WTC11 (cell line): Measurements from ENCODE around the gene CDK4. TPM values are rescaled to one million over a fixed set of nuclear protein-coding genes. Genes with fewer than 3 reads are reported as not detected.

Experiments
- ATAC-seq: fragments of 200-7000 bp; cut with Tn5 transposase; 2 replicates; pipeline ENCODE4 v1.10.0; 2021; ENCODE audit warnings: mild to moderate bottlenecking, moderate library complexity
- CTCF ChIA-PET: fragments of 300-600 bp; sonication (Branson Sonifier 250); formaldehyde crosslinking; loops from one replicate; lab custom pipeline; 2021; ENCODE audit warnings: antibody characterized with exemption; lab: Charles Lee
- POLR2A ChIA-PET: fragments of 350-600 bp; sonication (Branson Sonifier 250); formaldehyde crosslinking; loops from one replicate; lab custom pipeline; 2021; ENCODE audit warnings: antibody characterized with exemption; lab: Charles Lee
- DNase-seq: peaks from one replicate; pipeline ENCODE4 v3.0.0; 2021; ENCODE audit warnings: low spot score
- H3K27ac Mint-ChIP-seq: 2 replicates; pipeline ENCODE4 v1.8.0; 2021; ENCODE audit warnings: mixed read lengths
- H3K27me3 Mint-ChIP-seq: 2 replicates; pipeline ENCODE4 v1.8.0; 2021; ENCODE audit warnings: low read depth, mild to moderate bottlenecking, moderate library complexity, mixed read lengths
- H3K36me3 Mint-ChIP-seq: 2 replicates; pipeline ENCODE4 v1.8.0; 2021; ENCODE audit warnings: mixed read lengths
- H3K4me1 Mint-ChIP-seq: 2 replicates; pipeline ENCODE4 v1.8.0; 2022; ENCODE audit warnings: mixed read lengths
- H3K4me3 Mint-ChIP-seq: 2 replicates; pipeline ENCODE4 v1.8.0; 2021; ENCODE audit warnings: mild to moderate bottlenecking, moderate library complexity, mixed read lengths
- H3K9me3 Mint-ChIP-seq: 2 replicates; pipeline ENCODE4 v1.8.0; 2021; ENCODE audit warnings: mixed read lengths
- ATF1 ChIP-seq: sonication (generic); formaldehyde crosslinking; IDR thresholded peaks from 2 replicates; pipeline ENCODE4 v1.8.1; 2023; ENCODE audit warnings: mild to moderate bottlenecking, moderate library complexity, missing genetic modification reagents
- CREM ChIP-seq: sonication (generic); formaldehyde crosslinking; IDR thresholded peaks from 2 replicates; pipeline ENCODE4 v1.8.1; 2022; ENCODE audit warnings: mild to moderate bottlenecking, missing genetic modification reagents, moderate library complexity
- IRF2 ChIP-seq: sonication (generic); formaldehyde crosslinking; IDR thresholded peaks from 2 replicates; pipeline ENCODE4 v1.8.0; 2022; ENCODE audit warnings: low read depth, missing genetic modification reagents, borderline replicate concordance
- SP1 ChIP-seq: sonication (generic); formaldehyde crosslinking; conservative IDR thresholded peaks from 2 replicates; pipeline ENCODE4 v1.8.1; 2022; ENCODE audit warnings: missing genetic modification reagents
- TP53 ChIP-seq: sonication (generic); formaldehyde crosslinking; IDR thresholded peaks from 2 replicates; pipeline ENCODE4 v1.8.1; 2023; ENCODE audit warnings: mild to moderate bottlenecking, missing genetic modification reagents
- ZBTB21 ChIP-seq: sonication (generic); formaldehyde crosslinking; IDR thresholded peaks from 2 replicates; pipeline ENCODE4 v1.8.1; 2023; ENCODE audit warnings: mild to moderate bottlenecking, missing genetic modification reagents, borderline replicate concordance
- ZNF281 ChIP-seq: sonication (generic); formaldehyde crosslinking; IDR thresholded peaks from 2 replicates; pipeline ENCODE4 v1.8.0; 2023; ENCODE audit warnings: mild to moderate bottlenecking, missing genetic modification reagents
- ZNF423 ChIP-seq: fragments of 250-450 bp; sonication (Bioruptor Pico); IDR thresholded peaks from 2 replicates; pipeline ENCODE4 v2.1.2; 2022; ENCODE audit warnings: mild to moderate bottlenecking, moderate library complexity
- ZNF512 ChIP-seq: sonication (generic); formaldehyde crosslinking; IDR thresholded peaks from 2 replicates; pipeline ENCODE4 v1.8.1; 2022; ENCODE audit warnings: missing genetic modification reagents, borderline replicate concordance
- total RNA-seq: library from RNA; stranded (reverse); gene quantifications from 3 replicates; pipeline ENCODE4 v1.2.3, GENCODE V29; 2021
- TF ChIP-seq, protein P1 (sequence below): sonication (generic); formaldehyde crosslinking; conservative IDR thresholded peaks from 2 replicates; pipeline ENCODE4 v1.8.1; 2022; ENCODE audit warnings: mild to moderate bottlenecking, missing genetic modification reagents
- TF ChIP-seq, protein P2 (sequence below): sonication (generic); formaldehyde crosslinking; IDR thresholded peaks from 2 replicates; pipeline ENCODE4 v1.8.1; 2023; ENCODE audit warnings: mild to moderate bottlenecking, missing genetic modification reagents, moderate library complexity
- TF ChIP-seq, protein P3 (sequence below): sonication (generic); formaldehyde crosslinking; IDR thresholded peaks from 2 replicates; pipeline ENCODE4 v1.8.0; 2022; ENCODE audit warnings: mild to moderate bottlenecking, missing genetic modification reagents
- TF ChIP-seq, protein P4 (sequence below): fragments of 250-450 bp; sonication (Bioruptor Pico); IDR thresholded peaks from 2 replicates; pipeline ENCODE4 v2.1.2; 2022; ENCODE audit warnings: mild to moderate bottlenecking, moderate library complexity
- TF ChIP-seq, protein P5 (sequence below): sonication (generic); formaldehyde crosslinking; IDR thresholded peaks from 2 replicates; pipeline ENCODE4 v1.8.0; 2022; ENCODE audit warnings: missing genetic modification reagents
- TF ChIP-seq, protein P6 (sequence below): sonication (generic); formaldehyde crosslinking; IDR thresholded peaks from 2 replicates; pipeline ENCODE4 v1.8.1; 2022; ENCODE audit warnings: low read depth, missing genetic modification reagents, borderline replicate concordance
- TF ChIP-seq, protein P7 (sequence below): sonication (generic); formaldehyde crosslinking; IDR thresholded peaks from 2 replicates; pipeline ENCODE4 v1.8.1; 2022; ENCODE audit warnings: mild to moderate bottlenecking, missing genetic modification reagents, moderate library complexity, borderline replicate concordance

Gene CDK4
- total RNA-seq, 1 experiment from 2014 or later, result 152 TPM

DNA sequence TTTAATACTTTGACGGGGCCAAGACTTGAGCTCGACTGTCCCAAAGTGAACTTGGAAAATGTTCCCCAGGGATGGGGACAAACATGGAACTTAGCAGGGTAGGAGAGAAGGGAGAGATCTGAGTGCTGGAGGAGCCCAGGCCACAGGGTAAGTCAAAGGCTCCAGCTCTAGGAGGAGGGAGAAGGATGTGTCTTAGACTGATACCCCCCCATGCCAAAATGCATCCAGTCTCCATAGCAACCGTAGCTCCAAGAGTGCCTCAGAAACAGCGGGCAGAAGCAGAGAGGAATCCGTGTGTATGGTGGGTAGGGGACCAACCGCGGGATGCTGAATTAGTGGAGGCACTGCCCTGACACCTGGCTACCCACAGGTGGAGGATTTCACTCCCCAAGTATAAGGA, 12.7 kb downstream of the CDK4 start:
- no peaks in the 10 kb centered on the region; the same call in 1 of the 2 replicates for H3K9me3 Mint-ChIP-seq
- DNase-seq (no peak), ATAC-seq (no peak)
- H3K27me3 Mint-ChIP-seq, result peaks cover 95% of the 10 kb centered on the region
- H3K4me3 Mint-ChIP-seq, result peak overlapping the region; percentile 71
- no peak overlapping the region for H3K27ac Mint-ChIP-seq
- ChIA-PET POLR2A (interaction anchor here (0.6 kb wide), 1 partner anchor 195 kb away, joined by 4 read pairs; no protein-coding TSS in a partner anchor), CTCF (interaction anchor here (0.7 to 6.6 kb wide), 6 partner anchors 10 to 280 kb away, joined by 3 to 146 read pairs (median 3); partner anchors contain the start of gene GLI1)
- no peaks in the 10 kb centered on the region for H3K36me3 Mint-ChIP-seq
- H3K4me1 Mint-ChIP-seq, result peaks cover 30% of the 10 kb centered on the region
- TF ChIP-seq CREM, result no peak

DNA sequence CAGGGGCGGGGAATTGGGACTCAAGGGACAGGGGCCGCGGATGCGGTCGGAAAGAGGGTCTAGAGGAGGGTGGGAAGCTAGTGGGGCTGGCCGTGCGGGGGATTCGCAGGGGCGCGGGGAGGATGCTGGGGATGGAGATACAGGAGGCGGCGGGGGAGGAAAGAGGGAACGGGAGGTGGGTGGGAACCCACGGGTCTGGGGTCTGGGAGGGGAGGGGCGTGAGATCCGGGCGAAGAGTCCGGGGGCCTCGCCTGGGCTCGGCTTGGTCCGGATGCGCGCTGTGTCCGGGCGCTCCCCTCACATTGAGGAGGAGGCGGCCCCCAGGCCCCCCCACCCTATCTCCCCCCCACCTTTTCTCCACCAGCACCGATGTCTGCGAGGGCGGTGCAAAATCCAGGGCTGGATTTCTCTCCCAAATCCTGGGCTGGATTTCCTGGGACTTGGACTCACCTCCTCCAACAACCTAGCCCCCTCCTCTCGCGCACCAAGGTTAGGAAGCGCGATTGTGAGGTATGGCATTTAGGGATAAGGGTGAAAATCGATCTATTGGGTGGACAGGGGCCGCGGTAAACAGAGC, 13.4 kb downstream of the CDK4 start, which contains the start of gene AGAP2:
TSS of gene AGAP2 (minus strand) at position 82 of the 577 bp plus-strand sequence. CDS start 496 bp downstream, outside the sequence.
- TF ChIP-seq, protein P1, sequence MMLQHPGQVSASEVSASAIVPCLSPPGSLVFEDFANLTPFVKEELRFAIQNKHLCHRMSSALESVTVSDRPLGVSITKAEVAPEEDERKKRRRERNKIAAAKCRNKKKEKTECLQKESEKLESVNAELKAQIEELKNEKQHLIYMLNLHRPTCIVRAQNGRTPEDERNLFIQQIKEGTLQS (CRISPR knock-in tag), result no peak
- TF ChIP-seq, protein P2, sequence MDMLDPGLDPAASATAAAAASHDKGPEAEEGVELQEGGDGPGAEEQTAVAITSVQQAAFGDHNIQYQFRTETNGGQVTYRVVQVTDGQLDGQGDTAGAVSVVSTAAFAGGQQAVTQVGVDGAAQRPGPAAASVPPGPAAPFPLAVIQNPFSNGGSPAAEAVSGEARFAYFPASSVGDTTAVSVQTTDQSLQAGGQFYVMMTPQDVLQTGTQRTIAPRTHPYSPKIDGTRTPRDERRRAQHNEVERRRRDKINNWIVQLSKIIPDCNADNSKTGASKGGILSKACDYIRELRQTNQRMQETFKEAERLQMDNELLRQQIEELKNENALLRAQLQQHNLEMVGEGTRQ (CRISPR knock-in tag), result 0 out of 2 replicates have a peak, but pooled peaks have one; percentile 23
- TF ChIP-seq SP1, result peak; percentile 49; the same call in 1 of the 2 replicates
- no peak for TF ChIP-seq ATF1 (CRISPR knock-in tag)
- no peak for TF ChIP-seq ZNF281 (CRISPR knock-in tag)
- no peak for TF ChIP-seq ZNF423
- TF ChIP-seq, protein P3, sequence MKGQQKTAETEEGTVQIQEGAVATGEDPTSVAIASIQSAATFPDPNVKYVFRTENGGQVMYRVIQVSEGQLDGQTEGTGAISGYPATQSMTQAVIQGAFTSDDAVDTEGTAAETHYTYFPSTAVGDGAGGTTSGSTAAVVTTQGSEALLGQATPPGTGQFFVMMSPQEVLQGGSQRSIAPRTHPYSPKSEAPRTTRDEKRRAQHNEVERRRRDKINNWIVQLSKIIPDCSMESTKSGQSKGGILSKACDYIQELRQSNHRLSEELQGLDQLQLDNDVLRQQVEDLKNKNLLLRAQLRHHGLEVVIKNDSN (CRISPR knock-in tag), result no peak
- no peak for TF ChIP-seq ZNF512 (CRISPR knock-in tag)
- no peak for TF ChIP-seq TP53 (CRISPR knock-in tag)
- peak; percentile 82; the same call in 1 of the 2 replicates for TF ChIP-seq ZBTB21 (CRISPR knock-in tag)
- TF ChIP-seq, protein P4, sequence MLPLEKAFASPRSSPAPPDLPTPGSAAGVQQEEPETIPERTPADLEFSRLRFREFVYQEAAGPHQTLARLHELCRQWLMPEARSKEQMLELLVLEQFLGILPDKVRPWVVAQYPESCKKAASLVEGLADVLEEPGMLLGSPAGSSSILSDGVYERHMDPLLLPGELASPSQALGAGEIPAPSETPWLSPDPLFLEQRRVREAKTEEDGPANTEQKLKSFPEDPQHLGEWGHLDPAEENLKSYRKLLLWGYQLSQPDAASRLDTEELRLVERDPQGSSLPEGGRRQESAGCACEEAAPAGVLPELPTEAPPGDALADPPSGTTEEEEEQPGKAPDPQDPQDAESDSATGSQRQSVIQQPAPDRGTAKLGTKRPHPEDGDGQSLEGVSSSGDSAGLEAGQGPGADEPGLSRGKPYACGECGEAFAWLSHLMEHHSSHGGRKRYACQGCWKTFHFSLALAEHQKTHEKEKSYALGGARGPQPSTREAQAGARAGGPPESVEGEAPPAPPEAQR, result no peak
- TF ChIP-seq, protein P5, sequence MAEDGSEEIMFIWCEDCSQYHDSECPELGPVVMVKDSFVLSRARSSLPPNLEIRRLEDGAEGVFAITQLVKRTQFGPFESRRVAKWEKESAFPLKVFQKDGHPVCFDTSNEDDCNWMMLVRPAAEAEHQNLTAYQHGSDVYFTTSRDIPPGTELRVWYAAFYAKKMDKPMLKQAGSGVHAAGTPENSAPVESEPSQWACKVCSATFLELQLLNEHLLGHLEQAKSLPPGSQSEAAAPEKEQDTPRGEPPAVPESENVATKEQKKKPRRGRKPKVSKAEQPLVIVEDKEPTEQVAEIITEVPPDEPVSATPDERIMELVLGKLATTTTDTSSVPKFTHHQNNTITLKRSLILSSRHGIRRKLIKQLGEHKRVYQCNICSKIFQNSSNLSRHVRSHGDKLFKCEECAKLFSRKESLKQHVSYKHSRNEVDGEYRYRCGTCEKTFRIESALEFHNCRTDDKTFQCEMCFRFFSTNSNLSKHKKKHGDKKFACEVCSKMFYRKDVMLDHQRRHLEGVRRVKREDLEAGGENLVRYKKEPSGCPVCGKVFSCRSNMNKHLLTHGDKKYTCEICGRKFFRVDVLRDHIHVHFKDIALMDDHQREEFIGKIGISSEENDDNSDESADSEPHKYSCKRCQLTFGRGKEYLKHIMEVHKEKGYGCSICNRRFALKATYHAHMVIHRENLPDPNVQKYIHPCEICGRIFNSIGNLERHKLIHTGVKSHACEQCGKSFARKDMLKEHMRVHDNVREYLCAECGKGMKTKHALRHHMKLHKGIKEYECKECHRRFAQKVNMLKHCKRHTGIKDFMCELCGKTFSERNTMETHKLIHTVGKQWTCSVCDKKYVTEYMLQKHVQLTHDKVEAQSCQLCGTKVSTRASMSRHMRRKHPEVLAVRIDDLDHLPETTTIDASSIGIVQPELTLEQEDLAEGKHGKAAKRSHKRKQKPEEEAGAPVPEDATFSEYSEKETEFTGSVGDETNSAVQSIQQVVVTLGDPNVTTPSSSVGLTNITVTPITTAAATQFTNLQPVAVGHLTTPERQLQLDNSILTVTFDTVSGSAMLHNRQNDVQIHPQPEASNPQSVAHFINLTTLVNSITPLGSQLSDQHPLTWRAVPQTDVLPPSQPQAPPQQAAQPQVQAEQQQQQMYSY, result peak; percentile 98
- TF ChIP-seq, protein P6, sequence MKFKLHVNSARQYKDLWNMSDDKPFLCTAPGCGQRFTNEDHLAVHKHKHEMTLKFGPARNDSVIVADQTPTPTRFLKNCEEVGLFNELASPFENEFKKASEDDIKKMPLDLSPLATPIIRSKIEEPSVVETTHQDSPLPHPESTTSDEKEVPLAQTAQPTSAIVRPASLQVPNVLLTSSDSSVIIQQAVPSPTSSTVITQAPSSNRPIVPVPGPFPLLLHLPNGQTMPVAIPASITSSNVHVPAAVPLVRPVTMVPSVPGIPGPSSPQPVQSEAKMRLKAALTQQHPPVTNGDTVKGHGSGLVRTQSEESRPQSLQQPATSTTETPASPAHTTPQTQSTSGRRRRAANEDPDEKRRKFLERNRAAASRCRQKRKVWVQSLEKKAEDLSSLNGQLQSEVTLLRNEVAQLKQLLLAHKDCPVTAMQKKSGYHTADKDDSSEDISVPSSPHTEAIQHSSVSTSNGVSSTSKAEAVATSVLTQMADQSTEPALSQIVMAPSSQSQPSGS (CRISPR knock-in tag), result no peak
- TF ChIP-seq IRF2 (CRISPR knock-in tag), result no peak
- TF ChIP-seq, protein P7, sequence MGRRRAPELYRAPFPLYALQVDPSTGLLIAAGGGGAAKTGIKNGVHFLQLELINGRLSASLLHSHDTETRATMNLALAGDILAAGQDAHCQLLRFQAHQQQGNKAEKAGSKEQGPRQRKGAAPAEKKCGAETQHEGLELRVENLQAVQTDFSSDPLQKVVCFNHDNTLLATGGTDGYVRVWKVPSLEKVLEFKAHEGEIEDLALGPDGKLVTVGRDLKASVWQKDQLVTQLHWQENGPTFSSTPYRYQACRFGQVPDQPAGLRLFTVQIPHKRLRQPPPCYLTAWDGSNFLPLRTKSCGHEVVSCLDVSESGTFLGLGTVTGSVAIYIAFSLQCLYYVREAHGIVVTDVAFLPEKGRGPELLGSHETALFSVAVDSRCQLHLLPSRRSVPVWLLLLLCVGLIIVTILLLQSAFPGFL (CRISPR knock-in tag), result no peak
- peaks cover 95% of the 10 kb centered on the region for H3K27me3 Mint-ChIP-seq
- peak within 1 kb of the TSS; percentile 75 for H3K4me3 Mint-ChIP-seq
- DNase-seq (peak; percentile 70), ATAC-seq (peak; percentile 31)
- POLR2A ChIA-PET, result interaction anchor here (0.6 kb wide), 1 partner anchor 194 kb away, joined by 4 read pairs; no protein-coding TSS in a partner anchor
- no peak within 1 kb of the TSS for H3K27ac Mint-ChIP-seq
- no peaks in the 10 kb centered on the region for H3K36me3 Mint-ChIP-seq
- CTCF ChIA-PET, result interaction anchor here (1.0 to 6.6 kb wide), 6 partner anchors 9 to 155 kb away, joined by 3 to 146 read pairs (median 8); no protein-coding TSS in a partner anchor
- no peaks in the 10 kb centered on the region for H3K9me3 Mint-ChIP-seq
- H3K4me1 Mint-ChIP-seq, result peaks cover 28% of the 10 kb centered on the region
